Fibroblast of skin of left quadriceps (primary cell): Measurements from ENCODE around the gene THAP4.

ENCODE experiments used
- DNase-seq, 2 experiments: peaks; one replicate each; pipeline ENCODE4 v3.0.0-alpha.2; 2013; ENCODE audit warnings: low read depth in 2 of 2

The THAP4 gene

GRCh38 chr2:241640165-241640795 is 3.3 kb upstream of the THAP4 start:
- DNase-seq, result no peak

- DNase-seq, result no peak
Measured at GRCh38 chr2:241639385-241639784, 2.4 kb upstream of the THAP4 start.

GRCh38 chr2:241638940-241639339 is 2.0 kb upstream of the THAP4 start:
- DNase-seq, result no peak

- no peak for DNase-seq
Measured at GRCh38 chr2:241637795-241638660, 1.1 kb upstream of the THAP4 start.

- no peak for DNase-seq
Measured at GRCh38 chr2:241636182-241637017, 558 bp downstream of the THAP4 start.

GRCh38 chr2:241635756-241636155 is 1.2 kb downstream of the THAP4 start:
- DNase-seq, result no peak

GRCh38 chr2:241633561-241633960 is 3.4 kb downstream of the THAP4 start:
- DNase-seq, result no peak

- no peak for DNase-seq
Measured at GRCh38 chr2:241632478-241633325, 4.3 kb downstream of the THAP4 start.

GRCh38 chr2:241629762-241630435 is 7.1 kb downstream of the THAP4 start:
- no peak for DNase-seq

- no peak for DNase-seq
Measured at GRCh38 chr2:241627675-241628074, 9.3 kb downstream of the THAP4 start.

- DNase-seq, result no peak
Measured at GRCh38 chr2:241620419-241620769, 16.6 kb downstream of the THAP4 start.

- DNase-seq, result no peak
Measured at GRCh38 chr2:241619597-241620418, 17.1 kb downstream of the THAP4 start.

- no peak for DNase-seq
Measured at GRCh38 chr2:241618829-241619228, 18.1 kb downstream of the THAP4 start.

GRCh38 chr2:241618296-241618805 is 18.6 kb downstream of the THAP4 start:
- DNase-seq, result no peak

GRCh38 chr2:241617431-241618154 is 19.4 kb downstream of the THAP4 start:
- no peak for DNase-seq

GRCh38 chr2:241616168-241617125 is 20.5 kb downstream of the THAP4 start:
- DNase-seq, result no peak

- DNase-seq, result no peak
Measured at GRCh38 chr2:241615522-241616052, 21.4 kb downstream of the THAP4 start.

GRCh38 chr2:241615041-241615440 is 21.9 kb downstream of the THAP4 start:
- DNase-seq, result no peak
